Liver (tissue), 9 donors: ENCODE results near the gene MCU. TPM values are rescaled to one million over a fixed set of nuclear protein-coding genes. Genes with fewer than 3 reads are reported as not detected.
A peak's percentile ranks its signal among the peaks of the same experiment; 100 is the strongest.

Experiments
- DNase-seq: peaks from one replicate; pipeline ENCODE4 v3.0.0-alpha.2; 2017; ENCODE audit warnings: low spot score
- H3K27ac ChIP-seq, 2 donors: one replicate each; pipeline ENCODE4 v1.7.0; 2013; ENCODE audit warnings: inconsistent platforms in 2 of 2, low read length in 2 of 2, control low read depth in 1 of 2, low read depth in 1 of 2, mild to moderate bottlenecking in 1 of 2
- H3K27me3 ChIP-seq, 4 donors: one replicate each; pipeline versions ENCODE4 v1.6.1 to v1.7.0; 2013; ENCODE audit warnings: low read length in 3 of 4, inconsistent platforms in 1 of 4, mild to moderate bottlenecking in 1 of 4, moderate library complexity in 1 of 4; ENCODE audit not compliant: control insufficient read depth in 4 of 4, insufficient read depth in 4 of 4
- H3K36me3 ChIP-seq, 4 donors: one replicate each; pipeline versions ENCODE4 v1.6.1 to v1.7.0; 2013; ENCODE audit warnings: low read length in 3 of 4, mild to moderate bottlenecking in 3 of 4, low read depth in 1 of 4, moderate library complexity in 1 of 4; ENCODE audit not compliant: control insufficient read depth in 4 of 4, insufficient read depth in 3 of 4
- H3K4me1 ChIP-seq, 4 donors: one replicate each; pipeline versions ENCODE4 v1.6.1 to v1.7.0; 2013; ENCODE audit warnings: low read length in 3 of 4, mild to moderate bottlenecking in 3 of 4, moderate library complexity in 1 of 4; ENCODE audit not compliant: control insufficient read depth in 4 of 4, insufficient read depth in 4 of 4
- H3K4me3 ChIP-seq, 3 donors: one replicate each; pipeline versions ENCODE4 v1.6.1 to v1.7.0; 2013; ENCODE audit warnings: low read length in 3 of 3, control low read depth in 1 of 3, low read depth in 1 of 3, mild to moderate bottlenecking in 1 of 3
- H3K9ac ChIP-seq, 2 donors: one replicate each; pipeline ENCODE4 v1.7.0; 2013; ENCODE audit warnings: low read length in 2 of 2, mild to moderate bottlenecking in 2 of 2, moderate library complexity in 2 of 2, control low read depth in 1 of 2, low read depth in 1 of 2
- H3K9me3 ChIP-seq, 4 donors: one replicate each; pipeline versions ENCODE4 v1.6.1 to v1.7.0; 2013; ENCODE audit warnings: low read length in 3 of 4; ENCODE audit not compliant: control insufficient read depth in 4 of 4
- FOXA1 ChIP-seq: IDR thresholded peaks from 2 replicates; pipeline ENCODE4 v1.6.1; 2016; ENCODE audit warnings: antibody characterized with exemption
- FOXA2 ChIP-seq: IDR thresholded peaks from 2 replicates; pipeline ENCODE4 v1.6.1; 2016; ENCODE audit warnings: antibody characterized with exemption
- GABPA ChIP-seq, 2 donors: IDR thresholded peaks in 1 of 2; conservative IDR thresholded peaks in 1 of 2; 2 replicates each; pipeline ENCODE4 v1.6.1; 2016; ENCODE audit warnings: antibody characterized with exemption in 2 of 2, mild to moderate bottlenecking in 1 of 2, moderate library complexity in 1 of 2
- HNF4A ChIP-seq, 2 donors: conservative IDR thresholded peaks; 2 replicates each; pipeline ENCODE4 v1.6.1; 2016; ENCODE audit warnings: antibody characterized with exemption in 2 of 2, mild to moderate bottlenecking in 2 of 2
- JUND ChIP-seq, 2 donors: IDR thresholded peaks; 2 replicates each; pipeline ENCODE4 v1.6.1; 2016; ENCODE audit warnings: antibody characterized with exemption in 2 of 2
- NR2F2 ChIP-seq: IDR thresholded peaks from 2 replicates; pipeline ENCODE4 v1.6.1; 2016; ENCODE audit warnings: antibody characterized with exemption
- RAD21 ChIP-seq, 2 donors: IDR thresholded peaks; 2 replicates each; pipeline ENCODE4 v1.6.1; 2016; ENCODE audit warnings: antibody characterized with exemption in 2 of 2, mild to moderate bottlenecking in 2 of 2
- RXRA ChIP-seq, 2 donors: IDR thresholded peaks; 2 replicates each; pipeline ENCODE4 v1.6.1; 2017 to 2018; ENCODE audit warnings: antibody characterized with exemption in 2 of 2, mild to moderate bottlenecking in 1 of 2
- TAF1 ChIP-seq: conservative IDR thresholded peaks from 2 replicates; pipeline ENCODE4 v1.6.1; 2016; ENCODE audit warnings: antibody characterized with exemption, mild to moderate bottlenecking
- whole genome bisulfite sequencing: extraction: QIAGEN DNeasy Blood & Tissue Kit; methylation state at CpG from one replicate; pipeline ENCODE4 v1.1.7; 2013; 5-methylcytosine and 5-hydroxymethylcytosine counted together
- polyA plus RNA-seq, 2 donors: library from polyadenylated mRNA; stranded (reverse) in 1 of 2; unstranded in 1 of 2; fragments of 200-250 nt in 1 of 2; fragments of >200 nt in 1 of 2; fragmentation: Nextera tagmentation in 1 of 2; extraction: Ambion mirVana in 1 of 2; gene quantifications; one replicate each; pipeline versions ENCODE4 v1.2.1 to v1.2.3, GENCODE V29; 2013 to 2015
- total RNA-seq, 2 donors: library from RNA; depleted of rRNA; stranded (reverse); fragments of >200 nt; gene quantifications; one replicate each; pipeline ENCODE4 v1.2.3, GENCODE V29; 2014
- TF ChIP-seq, protein P1 (sequence below): IDR thresholded peaks from 2 replicates; pipeline ENCODE4 v1.6.1; 2016; ENCODE audit warnings: antibody characterized with exemption
- TF ChIP-seq, protein P2 (sequence below): IDR thresholded peaks from 2 replicates; pipeline ENCODE4 v1.6.1; 2016; ENCODE audit warnings: antibody characterized with exemption, mild to moderate bottlenecking
- TF ChIP-seq, protein P3 (sequence below): fragments of 150-350 bp; IDR thresholded peaks from 2 replicates; pipeline ENCODE4 v1.5.1; 2017; ENCODE audit warnings: improper control_type of control experiment, low read depth, low read length; ENCODE audit not compliant: missing input control
- TF ChIP-seq, protein P4 (sequence below): IDR thresholded peaks from 2 replicates; pipeline ENCODE4 v1.6.1; 2016; ENCODE audit warnings: antibody characterized with exemption
- donor health status: healthy.
- donor health status: healthy.
- donor health status: healthy.
- donor health status: healthy.
- donor health status: healthy.

The MCU gene
- total and polyA plus RNA-seq, 4 donors: 6.4 to 13.0 (median 8.8) TPM

DNA sequence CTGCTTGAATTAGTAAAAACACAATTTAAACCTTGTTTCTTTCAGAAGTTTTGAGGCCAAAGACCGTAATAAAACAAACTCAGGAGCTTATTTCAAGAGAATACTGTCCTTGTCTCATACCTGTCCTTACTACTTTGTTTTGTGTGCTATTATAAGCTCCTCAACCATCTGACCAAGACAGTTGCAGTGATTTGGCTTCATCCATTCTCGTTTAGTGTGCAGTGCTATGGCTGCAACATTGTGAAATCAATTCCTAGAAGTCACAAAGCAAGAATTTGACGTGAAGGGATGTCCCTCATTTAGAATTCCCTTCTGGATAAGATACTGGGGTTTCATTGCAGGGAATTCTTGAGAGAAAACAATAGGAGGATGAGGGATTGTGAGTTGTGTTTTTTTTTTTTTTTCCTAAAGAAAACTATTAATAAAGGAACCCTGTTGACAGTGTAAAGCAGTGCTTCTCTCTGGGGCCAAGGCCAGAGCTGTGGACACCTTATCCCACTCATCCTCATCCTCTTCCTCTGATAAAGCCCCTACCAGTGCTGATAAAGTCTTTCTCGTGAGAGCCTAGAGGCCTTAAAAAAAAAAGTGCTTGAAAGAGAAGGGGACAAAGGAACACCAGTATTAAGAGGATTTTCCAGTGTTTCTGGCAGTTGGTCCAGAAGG is 201.3 kb downstream of the MCU start, which contains the start of gene OIT3:
Gene OIT3, plus strand, starts transcription at position 604 of the 663 bp plus-strand sequence. CDS start 60 bp downstream, outside the sequence.
- Histone ChIP-seq H3K9me3 (no peaks in the 10 kb centered on the region), H3K27me3 (no peaks in the 10 kb centered on the region), H3K4me3 (peak within 1 kb of the TSS in 2 of 3 donors; percentile 22 to 42), H3K9ac (peak within 1 kb of the TSS in 1 of 2 donors; percentile 27), H3K36me3 (no peaks in the 10 kb centered on the region), H3K4me1 (peaks cover 0 to 11% (median 7%) of the 10 kb centered on the region in 4 donors), H3K27ac (peak within 1 kb of the TSS; percentile 2 to 8)
- TF ChIP-seq RXRA (IDR thresholded peaks at IDR 0.05): no peak
- no peak for TF ChIP-seq TAF1
- TF ChIP-seq HNF4A (conservative IDR thresholded peaks at IDR 0.05): no peak
- TF ChIP-seq NR2F2: peak; percentile 61
- no peak for TF ChIP-seq GABPA (IDR thresholded peaks at IDR 0.05 in 1 of 2, conservative IDR thresholded peaks at IDR 0.05 in 1 of 2)
- TF ChIP-seq FOXA1: no peak
- TF ChIP-seq, protein P1, sequence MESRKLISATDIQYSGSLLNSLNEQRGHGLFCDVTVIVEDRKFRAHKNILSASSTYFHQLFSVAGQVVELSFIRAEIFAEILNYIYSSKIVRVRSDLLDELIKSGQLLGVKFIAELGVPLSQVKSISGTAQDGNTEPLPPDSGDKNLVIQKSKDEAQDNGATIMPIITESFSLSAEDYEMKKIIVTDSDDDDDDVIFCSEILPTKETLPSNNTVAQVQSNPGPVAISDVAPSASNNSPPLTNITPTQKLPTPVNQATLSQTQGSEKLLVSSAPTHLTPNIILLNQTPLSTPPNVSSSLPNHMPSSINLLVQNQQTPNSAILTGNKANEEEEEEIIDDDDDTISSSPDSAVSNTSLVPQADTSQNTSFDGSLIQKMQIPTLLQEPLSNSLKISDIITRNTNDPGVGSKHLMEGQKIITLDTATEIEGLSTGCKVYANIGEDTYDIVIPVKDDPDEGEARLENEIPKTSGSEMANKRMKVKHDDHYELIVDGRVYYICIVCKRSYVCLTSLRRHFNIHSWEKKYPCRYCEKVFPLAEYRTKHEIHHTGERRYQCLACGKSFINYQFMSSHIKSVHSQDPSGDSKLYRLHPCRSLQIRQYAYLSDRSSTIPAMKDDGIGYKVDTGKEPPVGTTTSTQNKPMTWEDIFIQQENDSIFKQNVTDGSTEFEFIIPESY: peak; percentile 40
- TF ChIP-seq, protein P2, sequence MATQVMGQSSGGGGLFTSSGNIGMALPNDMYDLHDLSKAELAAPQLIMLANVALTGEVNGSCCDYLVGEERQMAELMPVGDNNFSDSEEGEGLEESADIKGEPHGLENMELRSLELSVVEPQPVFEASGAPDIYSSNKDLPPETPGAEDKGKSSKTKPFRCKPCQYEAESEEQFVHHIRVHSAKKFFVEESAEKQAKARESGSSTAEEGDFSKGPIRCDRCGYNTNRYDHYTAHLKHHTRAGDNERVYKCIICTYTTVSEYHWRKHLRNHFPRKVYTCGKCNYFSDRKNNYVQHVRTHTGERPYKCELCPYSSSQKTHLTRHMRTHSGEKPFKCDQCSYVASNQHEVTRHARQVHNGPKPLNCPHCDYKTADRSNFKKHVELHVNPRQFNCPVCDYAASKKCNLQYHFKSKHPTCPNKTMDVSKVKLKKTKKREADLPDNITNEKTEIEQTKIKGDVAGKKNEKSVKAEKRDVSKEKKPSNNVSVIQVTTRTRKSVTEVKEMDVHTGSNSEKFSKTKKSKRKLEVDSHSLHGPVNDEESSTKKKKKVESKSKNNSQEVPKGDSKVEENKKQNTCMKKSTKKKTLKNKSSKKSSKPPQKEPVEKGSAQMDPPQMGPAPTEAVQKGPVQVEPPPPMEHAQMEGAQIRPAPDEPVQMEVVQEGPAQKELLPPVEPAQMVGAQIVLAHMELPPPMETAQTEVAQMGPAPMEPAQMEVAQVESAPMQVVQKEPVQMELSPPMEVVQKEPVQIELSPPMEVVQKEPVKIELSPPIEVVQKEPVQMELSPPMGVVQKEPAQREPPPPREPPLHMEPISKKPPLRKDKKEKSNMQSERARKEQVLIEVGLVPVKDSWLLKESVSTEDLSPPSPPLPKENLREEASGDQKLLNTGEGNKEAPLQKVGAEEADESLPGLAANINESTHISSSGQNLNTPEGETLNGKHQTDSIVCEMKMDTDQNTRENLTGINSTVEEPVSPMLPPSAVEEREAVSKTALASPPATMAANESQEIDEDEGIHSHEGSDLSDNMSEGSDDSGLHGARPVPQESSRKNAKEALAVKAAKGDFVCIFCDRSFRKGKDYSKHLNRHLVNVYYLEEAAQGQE: peak; percentile 23
- TF ChIP-seq JUND (IDR thresholded peaks at IDR 0.05): no peak
- WGBS: 55% methylated on average over 4 of the region's 4 CpGs
- no peak for DNase-seq

DNA sequence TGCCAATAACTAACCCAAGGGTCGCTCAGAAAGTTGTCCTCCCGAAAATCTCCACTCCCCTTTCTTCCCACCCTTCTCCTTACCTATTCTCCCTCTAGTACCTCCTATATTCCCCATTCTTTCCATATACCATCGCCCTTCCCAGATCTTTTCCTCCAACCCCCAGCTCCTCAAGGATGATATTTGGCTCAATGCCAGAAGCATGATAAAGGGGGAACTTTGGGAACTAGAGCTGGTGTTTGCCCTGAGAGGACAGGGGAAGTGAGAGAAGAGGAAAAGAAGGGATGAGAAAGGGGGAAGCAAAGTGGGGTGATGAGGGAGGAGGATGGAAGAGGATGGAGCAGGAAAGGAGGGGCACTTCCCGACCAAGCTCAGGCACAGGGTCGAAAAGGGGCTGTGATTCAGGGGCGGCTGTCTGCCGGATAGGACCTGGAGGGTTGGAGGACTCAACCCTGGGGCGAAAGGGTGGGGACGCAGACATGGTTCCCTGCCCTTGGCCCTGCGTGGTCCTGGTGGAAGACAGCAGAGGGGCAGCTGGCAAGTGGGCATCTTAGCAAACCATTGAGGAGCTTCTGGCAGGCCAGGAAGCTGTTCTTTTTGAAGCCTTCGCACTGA is 203.4 kb downstream of the MCU start:
- peak overlapping the region; percentile 3 to 39 (median 14) for H3K4me3 ChIP-seq
- DNase-seq: no peak
- peak overlapping the region in 1 of 2 donors; percentile 33 for H3K27ac ChIP-seq
- H3K36me3 ChIP-seq: no peaks in the 10 kb centered on the region
- H3K4me1 ChIP-seq: peaks cover 0 to 8% (median 7%) of the 10 kb centered on the region in 4 donors
- no peaks in the 10 kb centered on the region for H3K27me3 ChIP-seq
- no peaks in the 10 kb centered on the region for H3K9me3 ChIP-seq
- 82% methylated on average over 11 of the region's 11 CpGs for WGBS
- H3K9ac ChIP-seq: peak overlapping the region in 1 of 2 donors; percentile 36
- TF ChIP-seq RAD21 (IDR thresholded peaks at IDR 0.05) (no peak), GABPA (IDR thresholded peaks at IDR 0.05 in 1 of 2, conservative IDR thresholded peaks at IDR 0.05 in 1 of 2) (no peak), RXRA (IDR thresholded peaks at IDR 0.05) (no peak), TAF1 (no peak), FOXA2 (no peak), NR2F2 (no peak)
- TF ChIP-seq, protein P3, sequence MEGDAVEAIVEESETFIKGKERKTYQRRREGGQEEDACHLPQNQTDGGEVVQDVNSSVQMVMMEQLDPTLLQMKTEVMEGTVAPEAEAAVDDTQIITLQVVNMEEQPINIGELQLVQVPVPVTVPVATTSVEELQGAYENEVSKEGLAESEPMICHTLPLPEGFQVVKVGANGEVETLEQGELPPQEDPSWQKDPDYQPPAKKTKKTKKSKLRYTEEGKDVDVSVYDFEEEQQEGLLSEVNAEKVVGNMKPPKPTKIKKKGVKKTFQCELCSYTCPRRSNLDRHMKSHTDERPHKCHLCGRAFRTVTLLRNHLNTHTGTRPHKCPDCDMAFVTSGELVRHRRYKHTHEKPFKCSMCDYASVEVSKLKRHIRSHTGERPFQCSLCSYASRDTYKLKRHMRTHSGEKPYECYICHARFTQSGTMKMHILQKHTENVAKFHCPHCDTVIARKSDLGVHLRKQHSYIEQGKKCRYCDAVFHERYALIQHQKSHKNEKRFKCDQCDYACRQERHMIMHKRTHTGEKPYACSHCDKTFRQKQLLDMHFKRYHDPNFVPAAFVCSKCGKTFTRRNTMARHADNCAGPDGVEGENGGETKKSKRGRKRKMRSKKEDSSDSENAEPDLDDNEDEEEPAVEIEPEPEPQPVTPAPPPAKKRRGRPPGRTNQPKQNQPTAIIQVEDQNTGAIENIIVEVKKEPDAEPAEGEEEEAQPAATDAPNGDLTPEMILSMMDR: no peak
- TF ChIP-seq, protein P4, sequence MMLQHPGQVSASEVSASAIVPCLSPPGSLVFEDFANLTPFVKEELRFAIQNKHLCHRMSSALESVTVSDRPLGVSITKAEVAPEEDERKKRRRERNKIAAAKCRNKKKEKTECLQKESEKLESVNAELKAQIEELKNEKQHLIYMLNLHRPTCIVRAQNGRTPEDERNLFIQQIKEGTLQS: no peak
